ENCODE results near the gene CLDN1. TPM values are rescaled to one million over a fixed set of nuclear protein-coding genes. Genes with fewer than 3 reads are reported as not detected.
A peak's percentile ranks its signal among the peaks of the same experiment; 100 is the strongest.

Gene CLDN1
- total and polyA plus RNA-seq, 2 of the 8 experiments (the other 6 are each of a cell fraction or from before 2014, with no cell fraction given) = 3.1 to 6.1 TPM

DNA sequence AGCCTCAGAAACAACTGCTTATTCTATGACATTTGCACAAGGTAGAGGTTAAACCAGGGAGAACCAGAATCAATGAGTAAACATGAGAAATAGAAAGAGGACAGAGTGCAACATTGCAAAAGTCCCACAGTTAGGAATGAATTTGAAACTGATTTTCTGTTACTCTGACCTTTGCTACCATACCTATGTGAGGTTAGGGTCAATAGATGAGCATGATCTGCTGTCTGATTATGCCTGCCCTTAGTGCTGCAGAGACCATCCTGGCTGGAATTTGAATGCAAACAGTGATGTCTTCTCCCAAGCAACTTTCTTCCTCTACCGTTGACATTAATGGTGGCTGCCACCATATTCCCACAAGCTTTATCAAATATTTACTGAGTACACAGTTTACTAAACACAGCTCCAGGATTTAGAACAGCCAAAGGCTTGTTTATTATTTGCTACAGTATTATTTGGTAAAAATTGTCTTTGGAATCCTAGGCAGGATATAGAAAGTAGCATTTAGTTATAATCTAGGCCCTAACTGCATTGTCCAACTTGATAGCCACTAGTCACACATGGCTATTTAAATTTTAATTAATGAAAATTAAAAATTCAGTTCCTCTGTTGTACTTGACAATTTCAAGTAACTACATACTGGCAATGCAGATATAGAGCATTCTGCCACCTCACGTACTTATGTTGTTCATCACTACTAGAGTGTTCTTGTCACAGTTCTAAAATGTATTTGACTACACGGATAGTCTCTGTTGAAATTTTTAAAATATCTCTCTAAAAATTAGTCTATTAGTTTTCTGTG, 8.9 kb upstream of the CLDN1 start:
- ChIA-PET POLR2A (ENCODE audit: partially characterized antibody) (no interaction called here), CTCF (ENCODE audit: partially characterized antibody) (interaction anchor here (1.1 to 1.6 kb wide), 2 partner anchors 370 to 373 kb away, joined by 4 read pairs; no protein-coding TSS in a partner anchor)
- no peak for TF ChIP-seq RBBP5 (IDR thresholded peaks at IDR 0.05; ENCODE audit: borderline replicate concordance, low read depth, low read length)
- TF ChIP-seq BRCA1 (IDR thresholded peaks at IDR 0.05; ENCODE audit: low read depth, low read length) = no peak
- TF ChIP-seq SIN3A (conservative IDR thresholded peaks at IDR 0.05 in 1 of 2, IDR thresholded peaks at IDR 0.05 in 1 of 2; ENCODE audit: low read depth in 1 of 2, low read length in 2 of 2) = no peak
- TF ChIP-seq CBX5 (IDR thresholded peaks at IDR 0.05; ENCODE audit: low read depth, low read length) = no peak
- TF ChIP-seq SIRT6 (IDR thresholded peaks at IDR 0.05; ENCODE audit: low read length) = no peak
- TF ChIP-seq POLR2A (IDR thresholded peaks at IDR 0.05; ENCODE audit: control extremely low read depth in 1 of 2, low read depth in 2 of 2, low read length in 2 of 2) = no peak
- TF ChIP-seq POLR2AphosphoS5 (IDR thresholded peaks at IDR 0.05; ENCODE audit: low read depth, low read length) = no peak
- TF ChIP-seq RFX5 (IDR thresholded peaks at IDR 0.05; ENCODE audit: borderline replicate concordance, low read depth, low read length) = no peak
- no peak for TF ChIP-seq CTBP2 (IDR thresholded peaks at IDR 0.05; ENCODE audit: borderline replicate concordance, insufficient read depth, insufficient read length, low read length)
- no peak for TF ChIP-seq NANOG (IDR thresholded peaks at IDR 0.05; ENCODE audit: insufficient read depth, low read depth, low read length, poor library complexity, severe bottlenecking)
- no peak for TF ChIP-seq TAF7 (optimal IDR thresholded peaks at IDR 0.05; ENCODE audit: borderline replicate concordance, low read depth, low read length)
- no peak for TF ChIP-seq SP4 (IDR thresholded peaks at IDR 0.05; ENCODE audit: low read length)
- TF ChIP-seq BCL11A (IDR thresholded peaks at IDR 0.05; ENCODE audit: low read depth in 2 of 2, low read length in 2 of 2) = no peak

More for the DNA sequence above, 8.9 kb upstream of the CLDN1 start:
- Histone ChIP-seq H3K56ac (replicated peaks; ENCODE audit: insufficient read length, low read depth, low read length) (no peak overlapping the region), H3K23ac (ENCODE audit: insufficient read length) (no peak overlapping the region), H2BK120ac (replicated peaks; ENCODE audit: low read depth, low read length) (no peak overlapping the region), H4K91ac (replicated peaks; ENCODE audit: insufficient read length, low read length) (peak overlapping the region; percentile 38), H2BK12ac (ENCODE audit: low read depth, low read length) (no peak overlapping the region), H3K9ac (replicated peaks in 1 of 4; ENCODE audit: extremely low read depth in 1 of 4, low read depth in 3 of 4, low read length in 3 of 4) (no peak overlapping the region), H3K14ac (ENCODE audit: insufficient read length) (no peak overlapping the region), H3K18ac (ENCODE audit: extremely low read depth, low read length) (no peak overlapping the region), H4K20me1 (replicated peaks in 1 of 2; ENCODE audit: control insufficient read depth in 1 of 2, insufficient read depth in 2 of 2, low read length in 2 of 2) (no peaks in the 10 kb centered on the region), H2AFZ (ENCODE audit: low read length) (no peak overlapping the region), H2BK20ac (ENCODE audit: low read length) (no peak overlapping the region), H4K5ac (ENCODE audit: insufficient read length, low read depth, low read length) (no peak overlapping the region), H3K79me1 (ENCODE audit: low read depth, low read length) (no peaks in the 10 kb centered on the region), H2BK15ac (ENCODE audit: low read length) (no peak overlapping the region), H3K4ac (replicated peaks; ENCODE audit: insufficient read length, low read depth, low read length) (no peak overlapping the region), H2BK5ac (ENCODE audit: low read depth, low read length) (no peak overlapping the region), H3K36me3 (ENCODE audit: control insufficient read depth in 2 of 4, insufficient read depth in 4 of 4, low read length in 3 of 4) (no peaks in the 10 kb centered on the region), H3K4me2 (ENCODE audit: insufficient read depth in 1 of 2, low read depth in 2 of 2, low read length in 2 of 2) (no peak overlapping the region), H3K79me2 (ENCODE audit: control insufficient read depth in 1 of 2, insufficient read depth in 2 of 2, low read length in 2 of 2) (no peaks in the 10 kb centered on the region), H3K9me3 (ENCODE audit: insufficient read depth in 2 of 2, low read depth in 1 of 2, low read length in 1 of 2) (no peaks in the 10 kb centered on the region), H4K8ac (ENCODE audit: extremely low read depth, insufficient read depth, low read length) (no peak overlapping the region), H3K4me3 (ENCODE audit: extremely low read depth in 1 of 4, insufficient read depth in 2 of 4, low read depth in 3 of 4, low read length in 4 of 4) (no peak overlapping the region), H3K4me1 (replicated peaks in 1 of 4; ENCODE audit: control insufficient read depth in 3 of 4, insufficient read depth in 4 of 4, low read length in 3 of 4) (peaks cover 0 to under 1% (median 0%) of the 10 kb centered on the region in 4 experiments; a peak in 1 of 7 replicates), H3K27ac (ENCODE audit: low read depth, low read length) (no peak overlapping the region), H2AK5ac (ENCODE audit: low read depth, low read length) (no peak overlapping the region), H3K27me3 (replicated peaks in 1 of 4; ENCODE audit: control insufficient read depth in 3 of 4, extremely low read depth in 1 of 4, insufficient read depth in 3 of 4, low read length in 3 of 4) (no peaks in the 10 kb centered on the region), H3K23me2 (ENCODE audit: low read depth, low read length) (no peaks in the 10 kb centered on the region)
- DNase-seq (ENCODE audit: low read depth in 1 of 2, low spot score in 2 of 2) (no peak), FAIRE-seq (no peak)
- 77% methylated on average over 3 of the region's 3 CpGs; no CpG with 5 or more reads in 1 of the 2 experiments for WGBS, 2 experiments (ENCODE audit: extremely low coverage in 1 of 2, insufficient coverage in 1 of 2, insufficient read length in 1 of 2, insufficient replicate concordance in 2 of 2, low coverage in 1 of 2, low lambda C conversion rate in 2 of 2, missing lambda C conversion rate in 1 of 2)

Data from H1 (cell line).